HG02642 (cell line): Measurements from ENCODE around the gene SLC22A13.

ENCODE experiments used
- ATAC-seq: cut with Tn5 transposase; IDR thresholded peaks from one replicate; pipeline ENCODE4 v1.9.1; 2021; ENCODE audit warnings: mild to moderate bottlenecking; ENCODE audit not compliant: unreplicated experiment, poor library complexity

The SLC22A13 gene

GRCh38 chr3:38325256-38325655 lies 59.6 kb downstream of the SLC22A13 start:
- no peak for ATAC-seq

GRCh38 chr3:38327335-38328009 lies 61.9 kb downstream of the SLC22A13 start:
- ATAC-seq, result no peak
